Measurements from ENCODE around the gene TRIP12.

TRIP12 gene

GRCh38 chr2:229715895-229716507, 205.8 kb downstream of the TRIP12 start:
- DNase-seq (ENCODE audit: low read depth) = peak; percentile 20

- DNase-seq (ENCODE audit: low read depth) = peak; percentile 67
Observed at GRCh38 chr2:229714736-229715541, 206.9 kb downstream of the TRIP12 start.

DNA sequence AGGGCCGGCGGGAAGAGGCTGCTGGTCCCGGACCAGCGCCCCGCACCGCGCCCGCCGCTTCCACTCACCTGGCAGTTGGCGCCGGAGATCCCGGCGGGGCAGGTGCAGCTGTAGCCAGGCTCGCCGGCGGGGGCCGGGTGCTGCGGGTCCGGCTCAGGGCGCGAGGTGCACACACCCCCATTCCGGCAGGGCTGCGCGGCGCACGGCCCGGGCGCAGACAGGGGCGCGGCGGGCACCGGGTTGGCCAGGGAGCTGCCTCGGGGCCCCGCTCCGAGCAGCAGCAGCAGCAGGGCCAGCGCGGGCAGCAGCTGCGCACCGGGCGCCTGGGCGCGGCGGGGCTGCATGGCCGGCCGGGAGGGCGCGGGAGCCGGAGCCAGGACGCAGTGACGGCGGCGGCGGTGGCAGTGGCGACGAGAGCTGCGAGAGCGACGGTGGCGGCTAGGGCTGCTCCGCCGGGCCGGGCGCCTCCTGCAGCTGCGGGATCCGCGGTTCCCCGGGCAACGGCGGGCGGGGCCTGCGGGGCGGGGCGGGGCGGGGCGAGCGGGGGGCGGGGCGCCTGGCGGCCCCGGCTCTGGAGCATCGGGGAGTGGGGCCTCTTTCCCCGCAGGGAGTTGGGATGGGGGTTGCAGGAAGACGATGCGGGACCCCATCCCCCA, 207.6 kb downstream of the TRIP12 start, which contains the start of gene DNER:
TSS of gene DNER (minus strand) at position 476 of the 656 bp plus-strand sequence. CDS start at position 344, 132 bp downstream.
- DNase-seq (ENCODE audit: low read depth) = no peak

Data from amniotic epithelial cell (primary cell).